GM21515 (cell line): ENCODE measurements around the gene NEDD4.
"Not testable (repeated sequence)": the region's sequence is repeated elsewhere in the genome, so short reads cannot be mapped to it uniquely, and the experiment has no call there.

Source experiments
- ATAC-seq: cut with Tn5 transposase; IDR thresholded peaks from one replicate; pipeline ENCODE4 v1.9.1; 2021; ENCODE audit not compliant: unreplicated experiment

Gene NEDD4

DNA sequence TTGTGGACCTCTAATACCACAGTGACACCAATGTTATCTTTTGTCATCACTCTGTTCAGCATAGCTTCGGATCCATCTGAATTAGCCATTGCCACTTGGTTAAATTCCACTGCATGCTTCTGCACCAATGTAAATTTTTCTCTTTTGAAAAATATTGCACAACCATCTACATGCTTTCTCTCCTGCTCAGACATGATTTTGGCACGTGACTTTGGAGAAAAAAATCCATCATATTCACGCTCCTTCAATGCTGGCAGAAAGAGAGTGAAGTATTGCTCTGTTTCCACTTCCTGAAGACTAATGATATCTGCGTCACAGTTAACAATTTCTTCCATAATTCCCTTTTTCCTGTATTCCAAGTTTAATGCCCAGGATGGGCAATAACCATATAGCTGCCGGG lies 13.0 kb upstream of the NEDD4 start:
- not testable (repeated sequence) for ATAC-seq

DNA sequence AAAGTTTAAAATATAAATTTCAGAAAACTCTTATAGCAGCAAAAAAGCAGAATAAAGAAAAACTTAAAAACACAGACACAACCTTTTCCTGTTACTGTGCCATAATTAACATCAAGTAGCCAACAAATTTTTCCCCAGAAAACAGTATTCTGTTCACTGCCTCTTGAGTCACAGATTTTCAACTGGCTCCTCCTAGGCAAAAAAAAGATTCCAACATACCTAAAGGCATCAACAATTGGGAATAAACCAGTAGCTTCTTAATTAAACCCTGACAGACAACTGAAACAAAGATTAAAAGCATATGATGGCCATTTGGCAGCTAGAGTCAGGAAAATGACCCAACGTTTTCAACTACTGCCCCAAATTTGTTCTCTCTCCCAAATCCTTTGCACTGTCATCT lies 10.9 kb upstream of the NEDD4 start:
- not testable (repeated sequence) for ATAC-seq

DNA sequence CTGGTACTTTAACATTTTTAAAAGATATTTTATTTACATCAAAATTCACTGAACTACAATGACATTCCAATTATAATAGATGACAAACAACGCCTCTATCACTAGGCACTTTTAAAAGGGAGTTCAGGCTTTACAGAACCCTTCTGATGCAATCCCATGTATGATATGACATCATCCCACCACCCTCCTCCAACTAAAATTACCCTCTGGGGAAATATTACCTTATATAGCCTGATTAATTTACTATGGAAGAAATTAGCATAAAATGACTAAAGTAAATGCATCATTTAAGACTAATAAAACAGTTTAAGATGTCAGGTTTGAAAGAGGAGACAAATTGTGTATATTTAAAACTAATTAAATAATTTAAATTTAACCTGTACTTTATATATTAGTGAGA lies 10.4 kb upstream of the NEDD4 start:
- not testable (repeated sequence) for ATAC-seq

DNA sequence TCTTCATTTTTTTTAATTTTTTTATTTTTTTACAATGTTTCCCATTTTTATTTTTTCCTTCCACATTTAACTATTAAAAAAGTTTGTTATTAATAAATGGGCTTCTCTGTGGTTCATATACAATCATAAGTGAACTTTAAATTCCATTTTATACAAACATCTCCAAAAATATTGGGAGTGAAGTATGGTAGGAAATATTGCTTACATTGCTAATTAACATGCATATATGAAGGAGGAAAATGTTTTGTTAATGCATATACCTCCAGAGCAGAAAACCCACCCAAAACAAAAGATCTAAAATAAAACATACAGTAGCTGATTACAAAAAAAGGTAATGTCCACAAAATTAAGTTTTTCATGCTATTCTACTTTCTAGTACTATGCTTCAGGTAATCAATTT lies 9.9 kb upstream of the NEDD4 start:
- not testable (repeated sequence) for ATAC-seq

DNA sequence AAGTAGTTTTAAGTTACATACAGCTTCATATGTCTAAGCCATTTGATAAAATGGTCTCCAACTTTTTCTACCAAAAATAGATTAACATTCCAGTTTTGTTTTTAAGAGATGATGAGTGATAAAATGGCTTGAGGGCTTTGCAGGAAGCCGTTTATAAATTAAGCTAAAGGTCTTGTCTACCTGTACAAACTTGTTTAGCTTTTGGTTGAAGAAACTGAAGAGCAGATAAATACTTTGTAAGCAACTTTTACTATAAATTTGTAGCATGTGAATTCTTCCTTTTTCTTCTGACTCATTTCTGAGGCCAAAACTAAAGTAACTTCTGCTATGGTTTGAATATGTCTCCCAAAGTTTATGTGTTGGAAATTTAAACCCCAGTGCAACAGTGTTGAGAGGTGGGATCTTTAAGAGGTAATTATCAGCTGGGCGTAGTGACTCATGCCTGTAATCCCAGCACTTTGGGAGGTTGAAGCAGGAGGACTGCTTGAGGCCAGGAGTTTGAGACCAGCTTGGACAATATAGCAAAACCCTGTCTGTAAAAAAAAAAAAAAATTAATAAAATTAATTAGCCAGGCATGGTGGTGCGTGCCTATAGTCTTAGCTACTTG lies 8.2 kb upstream of the NEDD4 start:
- no peak for ATAC-seq

DNA sequence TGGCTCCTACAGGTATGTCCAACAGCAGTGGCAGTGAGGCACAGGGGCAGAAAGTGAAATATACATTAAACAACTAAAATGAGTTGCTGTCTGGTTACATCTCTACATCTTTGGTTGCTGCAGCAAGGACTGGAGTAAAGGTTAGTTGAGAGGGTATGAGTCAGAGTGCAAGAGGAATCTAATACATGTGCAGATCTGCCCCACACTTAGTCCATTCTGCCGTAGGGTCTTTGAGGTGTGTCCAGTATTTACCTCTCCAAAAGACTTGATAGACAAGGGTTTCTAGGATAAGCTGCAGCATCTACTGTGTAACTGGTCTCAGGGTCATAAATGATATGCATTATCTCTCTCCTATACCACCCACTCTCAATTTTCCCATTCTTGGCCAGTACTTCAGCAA lies 6.2 kb upstream of the NEDD4 start:
- ATAC-seq, result no peak

DNA sequence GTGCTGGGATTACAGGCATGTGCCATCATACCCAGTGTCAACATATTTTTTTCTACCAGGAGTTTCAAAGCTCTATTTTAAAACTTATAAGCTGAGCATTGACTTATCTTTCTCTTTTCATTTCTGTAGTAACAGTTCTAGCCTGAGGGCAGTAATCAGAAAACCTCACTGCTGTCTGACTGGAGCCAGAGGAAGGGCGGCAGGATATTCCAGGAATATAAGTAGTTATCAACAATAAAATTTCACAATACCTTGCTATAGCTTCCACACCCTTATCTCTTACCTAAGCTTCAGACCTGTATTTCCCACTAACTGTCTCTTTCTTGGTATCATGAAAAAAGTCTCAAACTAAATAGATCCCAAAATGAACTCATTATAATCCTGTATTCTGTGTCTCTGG lies 5.1 kb upstream of the NEDD4 start:
- ATAC-seq, result no peak

DNA sequence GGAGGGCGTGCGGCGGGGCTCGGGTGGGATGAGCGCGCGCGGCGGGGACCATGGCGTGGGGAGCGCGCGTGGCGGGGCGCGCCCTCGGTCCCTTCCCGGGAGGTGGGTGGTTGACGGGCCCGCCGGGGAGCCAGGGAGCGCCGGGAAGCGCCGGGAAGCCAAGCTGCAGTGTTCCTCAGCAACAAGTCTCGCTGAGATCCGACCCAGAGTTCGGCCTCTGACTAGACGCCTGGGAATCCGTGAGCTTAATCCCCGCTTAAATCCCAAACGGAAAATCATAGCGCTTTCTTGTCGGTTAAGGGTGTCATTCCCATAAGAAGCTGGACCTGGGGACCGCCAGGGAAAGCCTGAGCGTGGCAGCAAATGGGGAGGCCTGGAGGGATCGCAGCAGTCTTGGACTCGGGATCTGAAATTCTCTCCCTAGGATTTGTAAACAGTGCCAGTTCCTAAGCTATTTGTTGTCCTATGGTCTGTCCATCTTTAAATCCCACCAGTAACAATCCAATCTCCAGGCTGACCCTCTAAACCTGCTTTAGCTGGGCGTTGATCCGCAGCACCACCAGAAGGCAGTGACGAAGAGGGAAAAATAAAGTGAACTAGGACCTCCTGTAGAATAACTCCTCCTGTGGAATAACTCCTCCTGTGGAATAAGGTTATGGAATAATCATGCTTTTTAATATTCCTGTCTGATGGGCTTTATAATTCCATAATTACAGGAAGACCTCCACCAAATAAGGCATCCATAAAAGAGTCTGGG lies 570 bp upstream of the NEDD4 start:
- no peak for ATAC-seq

DNA sequence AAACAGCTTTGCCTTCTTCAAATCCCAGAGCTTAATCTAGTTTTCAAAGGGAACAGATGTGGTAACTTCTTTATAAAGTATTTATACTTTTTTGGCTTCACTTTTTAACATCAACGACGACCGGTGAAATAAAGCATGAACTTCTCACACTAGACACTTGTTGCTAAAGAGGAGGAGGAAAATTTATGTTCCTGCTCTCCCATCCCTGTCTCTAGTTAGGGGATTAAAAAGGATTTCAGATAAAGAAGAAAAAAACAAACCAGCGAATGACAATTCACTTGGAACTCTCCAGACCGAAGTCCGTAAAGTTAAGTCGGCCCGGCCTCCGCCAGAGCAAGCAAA lies 672 bp downstream of the NEDD4 start:
- ATAC-seq, result no peak

DNA sequence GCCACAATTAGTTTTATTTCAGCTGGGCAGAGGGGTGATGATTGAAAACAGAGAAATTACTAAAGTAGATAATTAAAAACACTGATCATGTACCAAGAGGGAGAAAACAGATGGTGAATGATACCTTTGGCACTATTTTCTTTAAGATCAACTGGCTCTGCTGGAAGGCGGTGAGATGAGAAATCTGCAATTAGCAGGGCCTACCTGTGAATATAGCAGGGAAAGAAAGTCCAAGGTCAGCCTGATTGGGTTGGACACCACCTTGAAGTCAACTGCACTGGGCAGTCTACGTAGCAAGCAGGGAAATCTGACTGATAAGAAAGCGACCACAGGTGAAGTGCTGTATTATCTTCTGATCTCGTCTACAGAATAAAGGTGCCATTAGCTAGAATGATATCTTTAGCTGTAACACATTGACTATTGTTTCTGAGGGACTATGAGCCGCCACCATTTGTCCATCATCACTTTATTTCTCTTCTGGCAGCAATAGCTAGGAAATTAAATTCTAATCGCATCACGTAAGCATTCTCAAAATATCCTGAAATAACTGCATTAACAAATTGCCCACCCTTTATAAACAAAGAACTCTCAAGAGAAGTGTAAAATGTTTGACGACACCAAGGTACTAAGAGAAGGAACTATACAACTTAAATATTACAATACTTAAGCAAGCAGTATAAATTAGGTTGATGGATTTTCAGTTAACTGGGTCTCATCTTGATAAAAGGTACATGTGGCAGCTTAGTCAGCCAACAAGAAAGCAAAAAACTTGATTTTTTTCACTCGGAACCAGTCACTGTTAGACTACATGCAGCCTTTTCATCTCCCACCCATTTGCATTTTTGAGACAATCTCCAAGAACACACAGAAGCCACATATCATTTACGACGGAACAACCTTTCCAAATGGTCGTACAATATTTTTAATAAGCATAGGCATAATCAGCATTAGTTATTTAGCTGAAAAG lies 1.3 kb downstream of the NEDD4 start:
- ATAC-seq, result no peak

DNA sequence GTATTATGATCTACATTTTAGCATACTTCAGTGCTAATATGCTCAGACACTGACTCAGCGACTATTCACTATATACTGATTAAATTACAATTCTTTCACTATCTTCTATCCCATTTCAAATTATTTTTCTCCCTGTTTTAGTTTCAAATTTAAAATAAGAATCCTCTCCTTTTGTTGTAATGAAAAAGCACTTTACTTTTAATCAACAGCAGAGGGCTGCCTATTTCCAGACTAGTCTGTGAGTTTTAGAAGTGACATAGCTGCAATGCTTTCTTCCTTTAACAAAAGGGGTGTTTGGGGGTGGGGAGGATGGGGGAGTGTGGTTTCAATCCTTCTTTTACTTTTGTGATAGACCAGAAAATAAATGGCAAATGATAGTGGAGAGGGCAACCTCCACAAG lies 2.4 kb downstream of the NEDD4 start:
- no peak for ATAC-seq

DNA sequence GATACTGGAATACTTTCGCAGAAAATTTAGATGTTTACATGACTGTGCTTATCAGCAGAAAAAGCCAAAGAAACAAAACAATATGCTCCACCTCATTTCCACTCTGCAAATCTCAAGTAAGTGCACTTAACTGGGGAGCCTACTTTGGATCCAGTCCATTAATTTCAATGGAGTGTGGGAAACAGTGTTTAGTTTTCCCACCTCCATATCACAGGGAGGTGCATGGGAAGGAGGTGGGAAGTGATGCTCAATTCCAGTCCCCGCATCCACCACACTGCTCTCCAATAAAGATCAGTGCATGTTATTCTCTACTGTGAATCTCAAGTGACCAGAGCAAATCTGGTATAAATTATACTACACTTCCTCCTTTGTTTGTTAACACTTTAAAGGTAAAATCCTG lies 2.9 kb downstream of the NEDD4 start:
- no peak for ATAC-seq

DNA sequence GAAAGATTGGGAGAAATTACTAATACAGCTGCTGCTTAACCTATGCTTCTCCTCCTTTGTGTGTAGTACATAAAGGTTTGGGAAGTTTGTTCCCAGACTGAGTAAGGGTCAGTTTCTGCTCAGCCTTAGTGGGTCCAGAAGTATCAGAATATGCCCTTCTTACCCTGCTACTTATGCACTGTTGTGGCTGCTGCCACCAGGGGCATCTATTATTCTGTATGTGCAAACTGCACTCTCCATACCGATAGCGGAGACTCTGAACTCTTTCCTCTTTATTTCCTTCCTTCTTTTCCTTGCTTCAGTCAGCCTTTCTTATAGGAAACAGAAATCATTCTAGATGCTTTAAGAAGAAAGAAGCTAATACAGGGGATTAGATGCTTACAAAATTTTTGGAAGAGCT lies 4.0 kb downstream of the NEDD4 start:
- no peak for ATAC-seq

DNA sequence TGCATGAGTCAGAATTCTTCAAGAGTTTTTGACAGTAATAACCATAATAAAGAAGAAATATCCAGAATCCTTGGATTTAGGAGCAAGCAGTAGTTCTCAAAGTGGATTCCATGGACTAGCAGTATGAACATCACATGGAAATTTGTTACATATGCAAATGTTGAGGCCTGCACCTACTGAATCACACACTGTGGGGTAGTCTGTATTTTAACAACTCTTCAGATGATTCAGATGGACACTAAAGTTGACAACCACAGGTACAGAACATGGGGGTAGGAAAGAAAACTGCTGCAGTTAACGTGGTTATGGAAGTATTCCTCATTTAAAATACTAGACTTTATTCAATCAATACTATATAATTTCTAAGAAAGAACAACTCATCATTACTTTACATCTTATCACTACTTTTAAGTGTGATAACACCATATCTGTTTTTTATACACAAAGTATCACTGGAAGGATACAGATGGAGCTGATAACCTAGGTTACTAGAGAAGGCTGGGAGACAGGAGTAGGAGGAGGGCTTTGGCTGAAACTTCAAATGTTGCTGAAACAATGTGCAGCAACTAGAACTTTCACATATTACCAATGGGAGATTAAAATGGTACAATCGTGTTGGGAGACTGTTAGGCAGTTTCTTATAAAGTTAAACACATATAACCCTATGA lies 11.7 kb downstream of the NEDD4 start:
- ATAC-seq, result no peak

DNA sequence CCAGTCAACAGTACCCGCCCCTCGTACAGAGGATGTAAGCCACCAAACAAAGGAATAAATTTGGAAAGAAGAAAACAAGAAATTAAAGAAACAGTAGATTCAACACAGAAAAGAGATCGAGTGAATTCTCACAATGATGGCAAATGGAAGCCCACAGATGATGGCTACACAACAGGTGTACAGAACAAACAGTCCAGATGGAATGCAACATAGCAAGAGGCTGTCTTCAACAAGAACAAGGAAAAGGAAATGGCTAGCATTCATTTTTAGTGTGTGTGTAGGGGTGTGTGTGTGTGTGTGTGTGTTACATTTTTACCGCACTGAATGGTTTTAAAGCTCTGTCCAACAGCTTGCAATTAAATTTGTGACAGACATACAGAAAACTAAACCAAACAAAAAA lies 12.9 kb downstream of the NEDD4 start:
- no peak for ATAC-seq

DNA sequence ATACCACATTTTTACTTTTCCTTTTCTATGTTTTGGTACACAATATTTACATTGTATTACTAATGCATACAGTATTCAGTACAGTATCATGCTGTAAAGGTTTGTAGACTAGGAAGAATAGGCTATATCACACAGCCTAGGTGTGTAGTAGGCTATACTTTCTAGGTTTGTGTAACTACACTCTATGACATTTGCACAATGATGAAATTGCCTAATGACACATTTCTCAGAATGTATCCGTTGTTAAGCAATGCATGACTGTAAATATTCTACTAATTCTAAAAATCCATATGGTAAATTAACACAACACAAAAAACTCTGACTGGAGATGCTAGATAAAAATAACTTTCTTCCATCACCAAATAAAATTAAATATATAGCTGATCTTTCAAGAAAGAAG lies 16.2 kb downstream of the NEDD4 start:
- no peak for ATAC-seq

DNA sequence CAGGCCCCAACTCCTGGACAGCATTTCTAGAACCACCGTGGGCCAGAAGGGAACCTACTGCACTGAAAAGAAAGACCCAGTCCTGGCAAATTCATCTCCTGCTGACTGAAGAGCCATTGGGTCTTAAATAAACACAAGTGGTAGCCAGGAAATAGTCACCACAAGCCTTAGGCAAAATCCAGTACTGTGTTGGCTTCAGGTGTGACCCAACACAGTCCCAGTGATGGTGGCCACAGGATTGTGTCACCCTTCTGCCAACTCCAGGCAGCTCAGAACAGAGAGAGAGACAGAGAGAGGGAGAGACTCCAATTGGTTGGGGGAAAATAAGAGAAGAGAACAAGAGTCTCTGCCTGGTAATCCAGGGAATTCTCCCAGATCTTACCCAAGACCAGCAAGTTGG lies 23.1 kb downstream of the NEDD4 start:
- no peak for ATAC-seq

DNA sequence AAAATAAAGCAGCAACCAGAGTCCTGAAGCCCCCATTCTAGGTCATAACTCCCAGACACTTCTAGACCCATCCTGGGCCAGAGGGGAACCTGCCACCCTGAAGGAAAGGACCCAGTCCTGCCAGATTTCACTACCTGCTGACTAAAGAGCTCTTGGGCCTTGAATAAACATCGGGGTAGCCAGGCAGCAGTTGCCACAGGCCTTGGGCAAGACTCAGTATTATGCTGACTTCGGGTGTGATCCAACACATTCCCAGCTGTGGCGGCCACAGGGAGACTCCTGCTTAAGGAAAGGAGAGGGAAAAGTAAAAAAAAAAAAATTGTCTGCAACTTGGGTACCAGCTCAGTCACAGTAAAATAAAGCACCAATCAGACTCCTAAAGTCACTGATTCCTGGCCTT lies 23.8 kb downstream of the NEDD4 start:
- no peak for ATAC-seq

DNA sequence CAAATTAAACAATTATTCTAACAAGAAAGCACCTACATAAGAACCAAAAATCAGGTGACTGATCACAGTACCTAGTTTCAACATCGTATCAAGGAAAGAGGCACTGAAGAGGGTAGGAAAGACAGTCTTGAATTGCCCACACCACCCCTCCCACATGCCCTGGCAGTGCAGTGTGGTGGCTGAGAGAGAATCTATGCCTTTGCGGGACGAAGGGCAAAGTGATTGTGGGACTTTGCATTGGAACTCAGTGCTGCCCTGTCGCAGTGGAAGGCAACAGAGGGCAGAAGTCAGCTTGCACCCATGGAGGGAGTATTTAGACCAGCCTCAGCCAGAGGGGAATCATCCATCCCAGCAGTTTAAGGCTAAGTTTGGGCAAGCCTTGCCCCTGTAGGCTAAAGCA lies 24.5 kb downstream of the NEDD4 start:
- no peak for ATAC-seq

DNA sequence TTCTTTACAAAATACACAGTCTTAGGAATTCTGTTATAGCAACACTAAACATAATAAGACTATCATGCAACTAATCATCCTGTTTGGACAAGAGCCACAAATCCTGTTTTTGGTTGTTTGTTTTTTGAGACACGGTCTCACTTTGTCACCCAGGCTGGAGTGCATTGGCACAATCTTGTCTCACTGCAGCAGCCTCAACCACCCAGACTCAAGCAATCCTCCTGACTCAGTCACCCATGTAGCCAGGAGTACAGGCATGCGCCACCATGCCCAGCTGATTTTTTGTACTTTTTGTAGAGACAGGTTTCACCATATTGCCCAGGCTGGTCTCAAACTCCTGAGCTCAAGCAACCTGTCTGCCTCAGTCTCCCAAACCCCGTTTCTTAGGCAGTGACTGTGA lies 28.3 kb downstream of the NEDD4 start:
- ATAC-seq, result no peak

DNA sequence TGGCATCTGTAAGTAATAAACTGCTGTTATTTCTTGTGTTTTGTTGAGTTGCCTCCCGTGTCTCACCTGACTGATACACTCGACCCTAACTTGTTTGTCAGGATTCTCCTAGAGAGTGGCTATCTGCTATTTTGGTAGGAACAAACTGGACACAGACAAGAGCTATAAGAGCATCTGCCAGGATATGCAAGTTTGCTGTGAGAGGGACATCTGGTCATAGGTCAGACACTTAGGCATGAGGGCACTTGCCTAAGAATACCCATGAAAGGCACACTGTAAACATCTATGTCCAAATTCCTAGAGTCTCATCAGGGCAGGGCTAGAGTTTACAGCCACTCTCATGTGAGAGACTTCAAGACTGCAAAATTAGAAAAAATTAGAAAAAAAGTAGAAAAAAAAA lies 32.5 kb downstream of the NEDD4 start:
- no peak for ATAC-seq
